GM19025 (cell line): ENCODE results near the gene PRR13.
"Not testable (repeated sequence)": the region's sequence is repeated elsewhere in the genome, so short reads cannot be mapped to it uniquely, and the experiment has no call there.

Experiments
- ATAC-seq: cut with Tn5 transposase; IDR thresholded peaks from one replicate; pipeline ENCODE4 v1.9.1; 2021; ENCODE audit warnings: mild to moderate bottlenecking, low read depth, moderate library complexity; ENCODE audit not compliant: unreplicated experiment

PRR13 gene

GRCh38 chr12:53467082-53467481 is 25.5 kb downstream of the PRR13 start:
- ATAC-seq = no peak

- ATAC-seq = no peak
Observed at GRCh38 chr12:53467880-53468279, 26.3 kb downstream of the PRR13 start.

GRCh38 chr12:53468282-53468681 is 26.7 kb downstream of the PRR13 start:
- ATAC-seq = no peak

GRCh38 chr12:53472056-53472582 is 30.6 kb downstream of the PRR13 start:
- ATAC-seq = no peak

GRCh38 chr12:53474077-53474476 is 32.5 kb downstream of the PRR13 start:
- no peak for ATAC-seq

GRCh38 chr12:53474819-53475218 is 33.3 kb downstream of the PRR13 start:
- no peak for ATAC-seq

- no peak for ATAC-seq
Observed at GRCh38 chr12:53476769-53477209, 35.3 kb downstream of the PRR13 start.

- no peak for ATAC-seq
Observed at GRCh38 chr12:53478865-53479264, 37.3 kb downstream of the PRR13 start.

- no peak for ATAC-seq
Observed at GRCh38 chr12:53479331-53479730, 37.8 kb downstream of the PRR13 start.

GRCh38 chr12:53480491-53481442 is 39.2 kb downstream of the PRR13 start:
- ATAC-seq = no peak

GRCh38 chr12:53481458-53481857 is 39.9 kb downstream of the PRR13 start:
- ATAC-seq = not testable (repeated sequence)

- no peak for ATAC-seq
Observed at GRCh38 chr12:53481939-53482586, 40.5 kb downstream of the PRR13 start.

- no peak for ATAC-seq
Observed at GRCh38 chr12:53482626-53483168, 41.2 kb downstream of the PRR13 start.

- no peak for ATAC-seq
Observed at GRCh38 chr12:53483225-53483978, 41.9 kb downstream of the PRR13 start.

GRCh38 chr12:53483979-53484377 is 42.4 kb downstream of the PRR13 start:
- ATAC-seq = no peak

GRCh38 chr12:53484686-53485575 is 43.4 kb downstream of the PRR13 start:
- ATAC-seq = no peak

GRCh38 chr12:53485955-53486735 is 44.6 kb downstream of the PRR13 start:
- ATAC-seq = no peak

- no peak for ATAC-seq
Observed at GRCh38 chr12:53486736-53487487, 45.4 kb downstream of the PRR13 start.
